ENCODE results near the gene NKX3-2. TPM values are rescaled to one million over a fixed set of nuclear protein-coding genes. Genes with fewer than 3 reads are reported as not detected.

NKX3-2 gene
- total RNA-seq, 1 experiment from 2014 or later: 0.66 TPM

GRCh38 chr4:13504374-13504773 is 39.9 kb downstream of the NKX3-2 start:
- DNase-seq (ENCODE audit: low spot score): no peak

DNA sequence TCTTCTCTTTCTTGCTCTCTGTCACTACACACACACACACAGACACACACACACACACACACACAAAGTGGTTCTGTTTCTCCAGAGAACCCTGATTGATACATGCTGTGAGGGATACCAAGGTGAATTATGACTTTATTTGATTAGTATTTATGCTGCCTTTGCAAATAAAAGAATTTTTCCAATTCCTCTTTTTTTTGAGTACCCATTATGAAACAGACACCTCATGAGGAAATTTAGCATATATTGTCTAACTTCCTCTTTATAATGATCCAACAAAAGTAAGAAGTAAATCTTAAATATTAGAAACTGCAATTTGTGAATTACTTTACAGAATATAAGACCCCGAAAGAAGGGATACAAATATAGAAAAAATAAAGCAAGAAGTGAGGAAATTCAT is 45.8 kb downstream of the NKX3-2 start:
- no peak for DNase-seq (ENCODE audit: low spot score)

GRCh38 chr4:13496605-13497004 is 47.7 kb downstream of the NKX3-2 start:
- no peak for DNase-seq (ENCODE audit: low spot score)

DNA sequence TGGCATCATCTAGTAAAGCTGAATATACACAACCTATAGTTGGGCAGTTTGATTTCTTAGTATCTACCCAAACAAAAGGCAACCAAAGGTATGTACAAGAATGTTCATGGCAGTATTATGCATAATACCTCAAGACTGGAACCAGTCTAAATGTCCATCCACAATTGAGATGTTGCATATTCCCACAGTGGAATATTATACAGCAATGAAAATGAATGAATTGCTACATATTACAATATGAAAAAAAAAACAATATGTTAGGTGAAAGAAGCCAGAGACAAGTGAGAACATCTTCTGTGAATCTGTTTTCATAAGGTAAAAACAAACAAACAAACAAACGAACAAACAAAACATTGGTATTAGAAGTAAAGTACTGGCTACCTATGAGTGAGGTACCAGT is 48.6 kb downstream of the NKX3-2 start:
- no peak for DNase-seq (ENCODE audit: low spot score)

DNA sequence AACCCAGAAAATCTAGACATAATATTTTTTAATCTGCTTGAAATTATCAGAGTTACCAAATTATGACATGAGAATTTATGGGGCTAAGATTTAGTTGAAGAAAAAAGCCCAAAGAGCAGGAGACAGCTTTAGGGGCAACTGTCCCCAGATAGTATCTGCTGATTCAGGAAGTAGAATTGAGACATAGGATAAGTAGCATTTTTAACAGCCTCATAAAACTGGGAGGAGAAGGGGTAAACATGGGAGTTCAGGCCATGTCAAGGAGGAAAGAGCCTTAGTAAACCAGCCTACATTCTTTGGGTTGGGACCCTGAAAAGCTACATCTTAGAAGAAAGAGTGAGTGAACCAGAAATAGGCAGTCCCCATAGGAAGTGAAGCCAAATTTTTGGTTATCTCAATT is 50.5 kb downstream of the NKX3-2 start:
- DNase-seq (ENCODE audit: low spot score): no peak

DNA sequence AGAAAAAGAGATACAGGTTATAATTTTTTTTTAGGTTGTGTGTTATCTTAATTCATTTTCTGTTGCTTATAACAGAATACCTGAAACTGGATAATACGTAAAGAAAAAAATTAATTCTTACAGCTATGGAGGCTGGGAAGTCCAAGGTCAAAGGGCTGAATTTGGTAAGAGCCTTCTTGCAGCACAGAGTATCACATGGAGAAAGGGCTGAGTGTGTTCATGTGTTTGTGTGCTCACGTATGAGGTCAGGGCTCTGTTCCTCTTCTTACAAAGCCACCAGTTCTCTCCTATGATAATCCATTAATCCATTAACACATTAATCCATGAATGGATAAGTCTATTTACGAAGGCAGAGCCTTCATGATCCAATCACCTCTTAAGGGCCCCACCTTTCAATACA is 51.6 kb downstream of the NKX3-2 start:
- no peak for DNase-seq (ENCODE audit: low spot score)

Other genes with a start within 250 kb of the NKX3-2 start
- gene RAB28, start 60.2 kb downstream of the NKX3-2 start, total RNA-seq (2014; rRNA removed; shearing (Covaris generic)): 31.5 and 42.2 TPM in 2 replicates
- gene BOD1L1, start 83.2 kb upstream of the NKX3-2 start, total RNA-seq (2014; rRNA removed; shearing (Covaris generic)): 9.2 and 14.3 TPM in 2 replicates